Aorta (tissue), 5 donors: Measurements from ENCODE around the gene ARF6. TPM values are rescaled to one million over a fixed set of nuclear protein-coding genes. Genes with fewer than 3 reads are reported as not detected.
"Not testable (repeated sequence)": the region's sequence is repeated elsewhere in the genome, so short reads cannot be mapped to it uniquely, and the experiment has no call there.

Experiments
- ATAC-seq: fragments of 200-7000 bp; cut with Tn5 transposase; one replicate; pipeline ENCODE4 v1.9.1; 2022; ENCODE audit warnings: moderate library complexity; ENCODE audit not compliant: low FRiP score
- DNase-seq, 2 donors: peaks; one replicate each; pipeline ENCODE4 v3.0.0-alpha.2; 2020
- H3K27ac ChIP-seq, 2 donors: one replicate each; pipeline ENCODE4 v1.5.1; 2013; ENCODE audit warnings: low read length in 2 of 2, mild to moderate bottlenecking in 2 of 2, moderate library complexity in 2 of 2, control low read depth in 1 of 2, inconsistent platforms in 1 of 2, low read depth in 1 of 2
- H3K27me3 ChIP-seq, 2 donors: one replicate each; pipeline ENCODE4 v1.6.1; 2013; ENCODE audit warnings: control low read depth in 1 of 2, low read length in 1 of 2, mild to moderate bottlenecking in 1 of 2, moderate library complexity in 1 of 2; ENCODE audit not compliant: insufficient read depth in 2 of 2, control insufficient read depth in 1 of 2
- H3K36me3 ChIP-seq, 2 donors: one replicate each; pipeline ENCODE4 v1.6.1; 2013; ENCODE audit warnings: control low read depth in 1 of 2, low read length in 1 of 2, mild to moderate bottlenecking in 1 of 2; ENCODE audit not compliant: insufficient read depth in 2 of 2, control insufficient read depth in 1 of 2
- H3K4me1 ChIP-seq, 2 donors: one replicate each; pipeline ENCODE4 v1.6.1; 2013; ENCODE audit warnings: low read length in 2 of 2, control low read depth in 1 of 2, mild to moderate bottlenecking in 1 of 2, moderate library complexity in 1 of 2; ENCODE audit not compliant: insufficient read depth in 2 of 2, control insufficient read depth in 1 of 2
- H3K4me3 ChIP-seq, 2 donors: one replicate each; pipeline ENCODE4 v1.5.1; 2013; ENCODE audit warnings: low read length in 2 of 2, control low read depth in 1 of 2, mild to moderate bottlenecking in 1 of 2
- H3K9me3 ChIP-seq: one replicate; pipeline ENCODE4 v1.6.1; 2013; ENCODE audit warnings: mild to moderate bottlenecking, low read length; ENCODE audit not compliant: control insufficient read depth
- WGBS, 2 donors: extraction: QIAGEN DNeasy Blood & Tissue Kit; methylation state at CpG; one replicate each; pipeline ENCODE4 v1.1.7; 2013; 5-methylcytosine and 5-hydroxymethylcytosine counted together
- intact Hi-C, 2 donors: fragments of 100-400 bp; cut with DNase I; formaldehyde crosslinking; loops; one replicate each; pipeline versions ENCODE4 v1.14.2 to v1.15.0; 2022
- polyA plus RNA-seq, 2 donors: library from polyadenylated mRNA; stranded (reverse); fragments of 200-250 nt; gene quantifications; one replicate each; pipeline ENCODE4 v1.2.3, GENCODE V29; 2013
- total RNA-seq, 2 donors: library from RNA; stranded (reverse); fragmentation: NEBNext Ultra II Directional; extraction: Animal tissue kit (Norgen Biotek cat#: 25700); gene quantifications; one replicate each; pipeline ENCODE4 v1.2.1, GENCODE V29; 2021
- donor health status: healthy with polysubstance abuse.
- donor health status: Bipolar disorder and iron deficiency.
- donor health status: DM: no; HTN: no; CAD: no.
- donor health status: DM: no; HTN: no; CAD: no.
- donor health status: DM: yes; HTN: yes; CAD: no.

ARF6 gene
- total and polyA plus RNA-seq, 4 donors, result 26.8 to 64.0 (median 50.9) TPM

- ATAC-seq (no peak), DNase-seq (no peak)
- Histone ChIP-seq H3K27me3 (no peaks in the 10 kb centered on the region), H3K36me3 (no peaks in the 10 kb centered on the region), H3K4me1 (no peaks in the 10 kb centered on the region), H3K27ac (no peak overlapping the region), H3K4me3 (no peak overlapping the region), H3K9me3 (no peaks in the 10 kb centered on the region)
- WGBS, 2 donors, result 85% methylated on average over 18 of the region's 18 CpGs
- intact Hi-C loops, result no loop called here
These were observed 9.8 kb upstream of the ARF6 start for GRCh38 chr14:49882826-49883694.

DNA sequence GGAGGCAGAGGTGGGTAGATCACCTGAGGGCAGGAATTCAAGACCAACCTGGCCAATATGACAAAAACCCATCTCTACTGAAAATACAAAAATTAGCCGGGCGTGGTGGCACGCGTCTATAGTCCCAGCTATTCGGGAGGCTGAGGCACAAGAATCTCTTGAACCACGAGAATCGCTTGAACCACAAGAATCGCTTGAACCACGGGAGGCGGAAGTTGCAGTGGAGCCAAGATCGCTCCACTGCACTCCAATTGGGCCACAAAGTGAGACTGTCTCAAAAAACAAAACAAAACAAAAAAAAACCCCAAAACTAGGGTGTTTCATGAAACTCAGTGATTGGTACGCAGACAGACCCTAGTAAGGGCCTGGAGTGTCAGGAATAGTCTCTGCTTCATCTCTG lies 6.4 kb upstream of the ARF6 start:
- intact Hi-C loops, result no loop called here
- H3K9me3 ChIP-seq, result no peaks in the 10 kb centered on the region
- H3K4me1 ChIP-seq, result no peaks in the 10 kb centered on the region
- H3K27me3 ChIP-seq, result no peaks in the 10 kb centered on the region
- 94% methylated on average over 12 of the region's 12 CpGs for WGBS, 2 donors
- ATAC-seq, result no peak
- DNase-seq, result no peak
- no peaks in the 10 kb centered on the region for H3K36me3 ChIP-seq
- H3K4me3 ChIP-seq, result no peak overlapping the region
- no peak overlapping the region for H3K27ac ChIP-seq

DNA sequence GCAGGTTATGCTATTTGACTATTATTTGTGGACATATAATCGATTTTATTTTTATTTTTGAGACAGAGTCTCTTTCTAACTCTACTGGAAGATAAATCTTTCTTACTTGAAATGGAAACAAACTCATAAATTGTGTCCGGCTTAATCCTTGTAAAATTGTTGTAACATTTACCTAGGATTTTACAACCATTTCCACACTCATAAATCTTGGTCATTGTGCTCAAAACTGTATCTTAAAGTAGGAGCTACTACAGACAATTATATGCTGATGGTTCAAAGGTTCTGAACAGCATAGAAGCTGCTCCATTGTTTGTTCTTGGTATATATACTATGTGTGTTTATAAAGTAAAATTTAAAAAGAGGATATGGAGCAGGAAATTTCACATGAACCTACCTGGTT lies 4.6 kb upstream of the ARF6 start:
- H3K27me3 ChIP-seq, result no peaks in the 10 kb centered on the region
- no peaks in the 10 kb centered on the region for H3K36me3 ChIP-seq
- no peaks in the 10 kb centered on the region for H3K4me1 ChIP-seq
- H3K9me3 ChIP-seq, result no peaks in the 10 kb centered on the region
- 80 to 82% methylated on average over 2 of the region's 2 CpGs for WGBS, 2 donors
- H3K27ac ChIP-seq, result no peak overlapping the region
- no peak for DNase-seq
- intact Hi-C loops, result no loop called here
- no peak for ATAC-seq
- no peak overlapping the region for H3K4me3 ChIP-seq

GRCh38 chr14:49892301-49892635 lies 614 bp upstream of the ARF6 start:
- H3K4me3 ChIP-seq, result peak overlapping the region; percentile 5 to 64
- ATAC-seq, result peak; percentile 83
- no peaks in the 10 kb centered on the region for H3K4me1 ChIP-seq
- peak overlapping the region; percentile 88 to 94 for H3K27ac ChIP-seq
- no peaks in the 10 kb centered on the region for H3K36me3 ChIP-seq
- no peaks in the 10 kb centered on the region for H3K9me3 ChIP-seq
- intact Hi-C loops, result loop anchor here (5.0 to 10.0 kb wide), 2 partner anchors 110 to 113 kb away; no protein-coding TSS in a partner anchor
- DNase-seq, result no peak
- WGBS, 2 donors, result 1% methylated on average over 12 of the region's 12 CpGs
- H3K27me3 ChIP-seq, result no peaks in the 10 kb centered on the region

DNA sequence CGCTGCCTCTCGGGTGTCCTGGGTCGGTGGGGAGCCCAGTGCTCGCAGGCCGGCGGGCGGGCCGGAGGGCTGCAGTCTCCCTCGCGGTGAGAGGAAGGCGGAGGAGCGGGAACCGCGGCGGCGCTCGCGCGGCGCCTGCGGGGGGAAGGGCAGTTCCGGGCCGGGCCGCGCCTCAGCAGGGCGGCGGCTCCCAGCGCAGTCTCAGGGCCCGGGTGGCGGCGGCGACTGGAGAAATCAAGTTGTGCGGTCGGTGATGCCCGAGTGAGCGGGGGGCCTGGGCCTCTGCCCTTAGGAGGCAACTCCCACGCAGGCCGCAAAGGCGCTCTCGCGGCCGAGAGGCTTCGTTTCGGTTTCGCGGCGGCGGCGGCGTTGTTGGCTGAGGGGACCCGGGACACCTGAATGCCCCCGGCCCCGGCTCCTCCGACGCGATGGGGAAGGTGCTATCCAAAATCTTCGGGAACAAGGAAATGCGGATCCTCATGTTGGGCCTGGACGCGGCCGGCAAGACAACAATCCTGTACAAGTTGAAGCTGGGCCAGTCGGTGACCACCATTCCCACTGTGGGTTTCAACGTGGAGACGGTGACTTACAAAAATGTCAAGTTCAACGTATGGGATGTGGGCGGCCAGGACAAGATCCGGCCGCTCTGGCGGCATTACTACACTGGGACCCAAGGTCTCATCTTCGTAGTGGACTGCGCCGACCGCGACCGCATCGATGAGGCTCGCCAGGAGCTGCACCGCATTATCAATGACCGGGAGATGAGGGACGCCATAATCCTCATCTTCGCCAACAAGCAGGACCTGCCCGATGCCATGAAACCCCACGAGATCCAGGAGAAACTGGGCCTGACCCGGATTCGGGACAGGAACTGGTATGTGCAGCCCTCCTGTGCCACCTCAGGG lies 679 bp downstream of the ARF6 start:
- no peaks in the 10 kb centered on the region for H3K4me1 ChIP-seq
- 0 to 1% methylated on average over 77 to 85 of the region's 85 CpGs for WGBS, 2 donors

GRCh38 chr14:49894214-49895107 lies 1.6 kb downstream of the ARF6 start:
- not testable (repeated sequence) for H3K27me3 ChIP-seq, H3K36me3 ChIP-seq, H3K9me3 ChIP-seq, H3K4me1 ChIP-seq, DNase-seq, ATAC-seq
- H3K4me3 ChIP-seq, result peak overlapping the region; percentile 87 to 89
- peak overlapping the region in 1 of 2 donors; percentile 98 for H3K27ac ChIP-seq
- 4 to 7% methylated on average over 8 of the region's 8 CpGs for WGBS, 2 donors
- intact Hi-C loops, result loop anchor here (5.0 to 10.0 kb wide), 2 partner anchors 108 to 110 kb away; no protein-coding TSS in a partner anchor

More for the DNA sequence above, 679 bp downstream of the ARF6 start:
- intact Hi-C loops, result loop anchor here (5.0 to 10.0 kb wide), 2 partner anchors 109 to 111 kb away; no protein-coding TSS in a partner anchor
- DNase-seq (peak; percentile 81 to 87), ATAC-seq (peak; percentile 84)
- no peaks in the 10 kb centered on the region for H3K9me3 ChIP-seq
- peak overlapping the region; percentile 87 to 89 for H3K4me3 ChIP-seq
- no peaks in the 10 kb centered on the region for H3K36me3 ChIP-seq
- H3K27me3 ChIP-seq, result no peaks in the 10 kb centered on the region
- H3K27ac ChIP-seq, result peak overlapping the region; percentile 67 to 98

DNA sequence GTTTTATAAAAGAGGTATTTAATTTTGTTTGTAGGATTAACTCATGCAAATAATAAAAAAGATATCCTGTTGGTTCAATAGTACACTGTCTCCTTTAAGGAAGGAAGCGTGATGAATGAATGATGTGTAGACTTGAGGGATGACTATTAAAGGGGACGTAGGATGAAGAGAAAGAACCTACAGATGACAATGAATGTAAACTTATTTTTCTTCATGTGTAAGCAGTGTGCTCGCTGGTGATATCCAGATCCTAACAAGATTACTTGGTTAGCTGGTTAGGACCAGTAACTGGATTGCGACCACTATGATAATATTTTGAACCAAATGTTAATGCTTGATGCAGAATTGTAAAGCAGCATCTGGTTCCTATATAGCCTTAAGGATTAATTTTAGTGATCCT lies 2.6 kb downstream of the ARF6 start:
- 21 to 27% methylated on average over 4 of the region's 4 CpGs for WGBS, 2 donors
- Histone ChIP-seq H3K4me1 (no peaks in the 10 kb centered on the region), H3K4me3 (peak overlapping the region in 1 of 2 donors; percentile 52), H3K27ac (no peak overlapping the region), H3K36me3 (no peaks in the 10 kb centered on the region), H3K27me3 (no peaks in the 10 kb centered on the region), H3K9me3 (no peaks in the 10 kb centered on the region)
- DNase-seq (no peak), ATAC-seq (no peak)
- intact Hi-C loops, result loop anchor here in 1 of 2 donors (10.0 kb wide), 1 partner anchor 109 kb away; no protein-coding TSS in a partner anchor

DNA sequence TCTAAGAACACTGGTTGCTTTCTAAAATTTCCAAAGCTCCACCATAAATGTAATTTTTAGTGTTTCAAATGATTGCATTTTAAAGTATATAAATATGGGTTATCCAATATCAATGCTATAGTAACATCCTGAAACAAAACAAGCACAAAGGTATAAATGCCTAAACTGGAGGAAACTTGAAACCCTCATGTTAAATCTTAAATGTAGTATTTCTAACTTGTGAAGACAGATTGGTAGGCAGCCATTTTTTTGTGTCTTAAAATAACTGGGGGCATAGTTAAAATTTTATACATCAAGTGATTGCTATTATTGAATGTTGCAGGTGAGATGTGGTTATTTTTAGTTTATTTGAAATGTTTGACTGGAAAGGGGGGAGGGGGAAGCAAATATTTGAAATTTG lies 3.4 kb downstream of the ARF6 start:
- peak overlapping the region in 1 of 2 donors; percentile 52 for H3K4me3 ChIP-seq

More for the DNA sequence above, 3.4 kb downstream of the ARF6 start:
- not testable (repeated sequence) for H3K9me3 ChIP-seq, H3K36me3 ChIP-seq, H3K27me3 ChIP-seq, ATAC-seq, H3K4me1 ChIP-seq, H3K27ac ChIP-seq, DNase-seq
- intact Hi-C loops, result loop anchor here in 1 of 2 donors (10.0 kb wide), 1 partner anchor 109 kb away; no protein-coding TSS in a partner anchor
